OCI-LY1 (cell line): ENCODE results near the gene EPGN.

Source experiments
- EZH2 ChIP-seq: fragments of 200-600 bp; sonication (generic), shearing (Covaris generic); IDR thresholded peaks from 2 replicates; pipeline ENCODE4 v1.8.0; 2017; ENCODE audit warnings: borderline replicate concordance, mixed run types, mild to moderate bottlenecking, antibody characterized with exemption, low read length, moderate library complexity, mixed read lengths
- TF ChIP-seq, protein P1 (sequence below): fragments of 200-600 bp; sonication (generic), shearing (Covaris generic); IDR thresholded peaks from 2 replicates; pipeline ENCODE4 v1.5.1; 2017; ENCODE audit warnings: mild to moderate bottlenecking, antibody characterized with exemption, low read length, moderate library complexity, mixed read lengths

DNA sequence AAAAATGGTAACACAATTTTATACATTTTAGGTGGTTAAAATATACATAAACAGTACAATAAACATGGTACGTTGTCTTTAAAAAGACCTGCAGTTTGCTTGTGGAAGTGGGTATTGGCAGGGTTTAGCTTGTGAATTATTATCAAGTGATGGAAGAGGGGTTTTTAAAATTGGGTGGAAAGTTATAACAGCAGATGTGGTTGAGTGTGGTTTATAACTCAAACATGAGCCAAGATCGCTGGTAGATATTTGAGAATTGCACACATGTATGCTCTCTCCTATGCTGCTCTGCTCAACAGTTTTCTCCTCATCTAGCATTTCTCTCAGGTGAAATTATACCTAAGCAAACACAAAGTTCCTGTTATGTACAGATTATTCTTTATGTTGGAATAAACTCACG, 14.0 kb downstream of the EPGN start:
- TF ChIP-seq EZH2 = no peak
- TF ChIP-seq, protein P1, sequence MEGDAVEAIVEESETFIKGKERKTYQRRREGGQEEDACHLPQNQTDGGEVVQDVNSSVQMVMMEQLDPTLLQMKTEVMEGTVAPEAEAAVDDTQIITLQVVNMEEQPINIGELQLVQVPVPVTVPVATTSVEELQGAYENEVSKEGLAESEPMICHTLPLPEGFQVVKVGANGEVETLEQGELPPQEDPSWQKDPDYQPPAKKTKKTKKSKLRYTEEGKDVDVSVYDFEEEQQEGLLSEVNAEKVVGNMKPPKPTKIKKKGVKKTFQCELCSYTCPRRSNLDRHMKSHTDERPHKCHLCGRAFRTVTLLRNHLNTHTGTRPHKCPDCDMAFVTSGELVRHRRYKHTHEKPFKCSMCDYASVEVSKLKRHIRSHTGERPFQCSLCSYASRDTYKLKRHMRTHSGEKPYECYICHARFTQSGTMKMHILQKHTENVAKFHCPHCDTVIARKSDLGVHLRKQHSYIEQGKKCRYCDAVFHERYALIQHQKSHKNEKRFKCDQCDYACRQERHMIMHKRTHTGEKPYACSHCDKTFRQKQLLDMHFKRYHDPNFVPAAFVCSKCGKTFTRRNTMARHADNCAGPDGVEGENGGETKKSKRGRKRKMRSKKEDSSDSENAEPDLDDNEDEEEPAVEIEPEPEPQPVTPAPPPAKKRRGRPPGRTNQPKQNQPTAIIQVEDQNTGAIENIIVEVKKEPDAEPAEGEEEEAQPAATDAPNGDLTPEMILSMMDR = no peak
